Kidney epithelial cell (primary cell): ENCODE data around the gene AKAIN1. TPM values are rescaled to one million over a fixed set of nuclear protein-coding genes. Genes with fewer than 3 reads are reported as not detected.

Source experiments
- DNase-seq: peaks from one replicate; pipeline ENCODE4 v3.0.0-alpha.2; 2010; ENCODE audit warnings: low read depth
- H3K27me3 ChIP-seq: 2 replicates; pipeline ENCODE4 v1.6.0; 2011; ENCODE audit warnings: low read length; ENCODE audit not compliant: control insufficient read depth, insufficient read depth
- H3K36me3 ChIP-seq: 2 replicates; pipeline ENCODE4 v1.5.1; 2011; ENCODE audit warnings: low read length; ENCODE audit not compliant: control insufficient read depth, insufficient read depth
- H3K4me3 ChIP-seq: 2 replicates; pipeline ENCODE4 v1.5.1; 2011; ENCODE audit warnings: low read depth, mild to moderate bottlenecking, control low read depth, low read length
- total RNA-seq: library from RNA; depleted of rRNA; stranded (reverse); fragments of >200 nt; gene quantifications from 2 replicates; pipeline ENCODE4 v1.2.3, GENCODE V29; 2015
- TF ChIP-seq, protein P1 (sequence below): IDR thresholded peaks from 2 replicates; pipeline ENCODE4 v1.5.1; 2011; ENCODE audit warnings: mild to moderate bottlenecking, moderate library complexity, low read length, control low read depth, inconsistent platforms; ENCODE audit not compliant: insufficient read depth, poor library complexity, severe bottlenecking

Gene AKAIN1
- total RNA-seq, 1 donor from 2014 or later = not detected

DNA sequence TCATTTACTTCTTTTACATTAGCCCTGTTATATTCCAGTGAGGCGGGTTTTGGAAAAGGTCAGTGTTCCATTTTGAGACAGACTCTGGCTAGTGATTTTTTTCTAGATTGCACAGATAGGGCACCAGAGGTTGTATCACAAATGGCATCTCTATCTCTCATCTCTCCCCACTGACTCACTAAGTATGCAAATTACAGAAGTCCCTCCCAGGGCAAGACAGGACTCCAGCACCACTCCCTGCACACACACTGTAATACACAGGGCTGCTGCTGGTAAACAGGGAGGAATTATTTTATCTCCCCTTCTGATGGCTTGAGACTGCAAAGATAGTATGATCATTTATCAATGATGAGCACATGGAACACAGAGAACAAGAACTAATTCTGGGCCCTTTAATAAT lies 46.2 kb downstream of the AKAIN1 start:
- TF ChIP-seq, protein P1, sequence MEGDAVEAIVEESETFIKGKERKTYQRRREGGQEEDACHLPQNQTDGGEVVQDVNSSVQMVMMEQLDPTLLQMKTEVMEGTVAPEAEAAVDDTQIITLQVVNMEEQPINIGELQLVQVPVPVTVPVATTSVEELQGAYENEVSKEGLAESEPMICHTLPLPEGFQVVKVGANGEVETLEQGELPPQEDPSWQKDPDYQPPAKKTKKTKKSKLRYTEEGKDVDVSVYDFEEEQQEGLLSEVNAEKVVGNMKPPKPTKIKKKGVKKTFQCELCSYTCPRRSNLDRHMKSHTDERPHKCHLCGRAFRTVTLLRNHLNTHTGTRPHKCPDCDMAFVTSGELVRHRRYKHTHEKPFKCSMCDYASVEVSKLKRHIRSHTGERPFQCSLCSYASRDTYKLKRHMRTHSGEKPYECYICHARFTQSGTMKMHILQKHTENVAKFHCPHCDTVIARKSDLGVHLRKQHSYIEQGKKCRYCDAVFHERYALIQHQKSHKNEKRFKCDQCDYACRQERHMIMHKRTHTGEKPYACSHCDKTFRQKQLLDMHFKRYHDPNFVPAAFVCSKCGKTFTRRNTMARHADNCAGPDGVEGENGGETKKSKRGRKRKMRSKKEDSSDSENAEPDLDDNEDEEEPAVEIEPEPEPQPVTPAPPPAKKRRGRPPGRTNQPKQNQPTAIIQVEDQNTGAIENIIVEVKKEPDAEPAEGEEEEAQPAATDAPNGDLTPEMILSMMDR = no peak
- Histone ChIP-seq H3K27me3 (no peaks in the 10 kb centered on the region), H3K4me3 (no peak overlapping the region), H3K36me3 (no peaks in the 10 kb centered on the region)
- no peak for DNase-seq

DNA sequence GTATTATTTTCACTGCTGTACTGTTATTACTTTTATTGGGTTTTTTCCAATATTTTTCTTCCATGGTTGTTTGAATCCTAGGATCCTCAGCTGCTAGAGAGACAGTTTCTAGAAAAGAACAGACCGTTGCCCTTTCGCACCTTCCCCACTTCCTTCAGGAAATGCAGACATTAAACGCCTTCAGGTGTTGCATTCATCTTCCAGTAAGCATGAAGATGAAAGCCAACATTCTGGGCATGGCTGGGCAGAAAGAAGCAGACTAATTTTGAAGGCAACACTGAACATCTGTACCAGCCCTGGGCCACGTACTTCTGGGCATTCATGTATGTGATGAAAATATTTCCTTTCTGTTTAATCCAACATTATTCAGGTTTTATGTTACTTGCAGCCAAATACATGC lies 51.0 kb downstream of the AKAIN1 start:
- no peak overlapping the region for H3K4me3 ChIP-seq
- TF ChIP-seq, protein P1 = no peak
- H3K27me3 ChIP-seq = no peaks in the 10 kb centered on the region
- H3K36me3 ChIP-seq = no peaks in the 10 kb centered on the region
- no peak for DNase-seq

DNA sequence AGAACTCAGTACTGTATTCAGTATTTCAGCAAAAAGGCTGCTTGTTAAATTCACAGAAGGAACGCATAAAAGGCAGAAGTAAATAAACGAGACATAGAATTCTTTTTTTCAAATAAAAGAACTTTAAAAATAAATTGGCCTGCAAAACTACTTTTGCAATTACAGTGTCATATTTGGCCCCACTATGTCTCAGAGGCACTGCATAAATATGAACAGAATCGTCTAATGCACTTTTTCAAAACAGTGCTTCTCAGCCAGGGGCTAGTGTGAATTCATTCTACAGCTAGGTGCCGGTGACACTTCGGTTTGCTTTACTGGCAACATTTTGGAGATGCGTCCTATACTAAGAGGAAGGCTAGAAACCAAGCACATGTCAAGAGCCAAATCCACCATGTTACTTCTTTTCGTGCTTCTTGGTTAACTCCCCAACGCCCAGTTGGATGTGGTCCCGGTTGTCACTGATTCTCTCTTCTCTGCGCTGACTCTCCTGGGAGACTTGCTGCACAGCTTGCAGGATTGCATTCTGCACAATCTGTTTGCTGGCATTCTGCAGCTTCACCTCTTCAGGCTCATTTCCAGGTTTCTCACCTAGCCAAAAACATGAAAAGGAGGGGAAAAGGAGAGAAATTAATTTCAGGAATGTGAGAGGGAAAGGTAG lies 51.8 kb downstream of the AKAIN1 start:
- no peaks in the 10 kb centered on the region for H3K36me3 ChIP-seq
- H3K4me3 ChIP-seq = no peak overlapping the region
- no peaks in the 10 kb centered on the region for H3K27me3 ChIP-seq
- TF ChIP-seq, protein P1 = no peak
- DNase-seq = no peak

DNA sequence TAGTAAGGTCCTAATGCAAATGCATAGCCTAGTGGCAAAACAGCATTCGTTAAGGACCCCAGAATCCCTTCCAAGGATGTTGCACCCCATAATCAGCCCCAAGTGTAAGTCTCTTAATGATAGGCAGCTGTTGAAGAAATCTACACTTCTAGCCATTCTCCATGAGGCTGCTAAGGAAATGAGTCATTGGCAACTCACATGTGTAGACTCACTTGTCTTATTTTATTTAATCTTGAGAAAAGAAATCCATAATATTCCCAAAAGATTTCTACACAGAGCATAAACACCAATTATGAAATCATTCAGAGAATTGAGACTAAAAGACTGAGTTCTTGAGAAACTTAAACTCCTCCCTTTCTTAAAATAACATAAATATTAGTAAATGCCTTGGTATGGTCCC lies 52.4 kb downstream of the AKAIN1 start:
- H3K4me3 ChIP-seq = no peak overlapping the region
- TF ChIP-seq, protein P1 = no peak
- no peaks in the 10 kb centered on the region for H3K36me3 ChIP-seq
- no peak for DNase-seq
- no peaks in the 10 kb centered on the region for H3K27me3 ChIP-seq

DNA sequence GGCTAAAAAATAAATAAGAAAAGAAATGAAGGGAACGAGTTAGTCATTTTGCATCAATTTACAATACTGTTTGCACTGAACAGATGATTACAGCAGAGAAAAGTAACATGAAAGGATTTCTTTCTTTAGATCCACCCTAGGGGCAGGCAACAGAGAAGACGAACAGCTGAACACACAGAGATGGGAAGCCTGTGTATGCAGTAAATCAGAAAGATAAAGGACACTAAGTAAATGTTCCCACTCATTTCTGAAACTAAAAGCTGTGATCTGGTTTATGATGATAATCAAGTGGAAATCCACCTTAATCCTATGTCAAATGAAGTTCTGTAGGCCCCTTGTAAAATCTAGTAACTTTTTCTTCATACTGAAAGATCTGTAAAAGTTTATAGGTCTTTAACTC lies 54.2 kb downstream of the AKAIN1 start:
- no peaks in the 10 kb centered on the region for H3K36me3 ChIP-seq
- H3K4me3 ChIP-seq = no peak overlapping the region
- TF ChIP-seq, protein P1 = no peak
- no peaks in the 10 kb centered on the region for H3K27me3 ChIP-seq
- no peak for DNase-seq

DNA sequence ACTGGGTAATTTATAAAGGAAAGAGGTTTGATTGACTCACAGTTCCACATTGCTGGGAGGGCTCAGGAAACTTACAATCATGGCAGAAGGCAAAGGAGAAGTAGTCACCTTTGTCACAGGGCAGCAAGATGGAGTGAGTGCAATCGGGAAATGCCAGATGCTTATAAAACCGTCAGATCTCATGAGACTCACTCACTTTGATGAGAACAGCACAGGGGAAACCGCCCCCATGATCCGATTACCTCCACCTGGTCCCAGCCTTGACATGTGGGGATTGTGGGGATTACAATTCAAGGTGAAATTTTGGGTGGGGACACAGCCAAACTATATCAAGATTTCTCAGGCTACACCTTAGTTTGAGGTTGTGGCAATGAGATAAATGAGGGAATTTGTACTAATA lies 54.9 kb downstream of the AKAIN1 start:
- H3K36me3 ChIP-seq = no peaks in the 10 kb centered on the region
- H3K4me3 ChIP-seq = no peak overlapping the region
- DNase-seq = no peak
- H3K27me3 ChIP-seq = no peaks in the 10 kb centered on the region
- TF ChIP-seq, protein P1 = no peak
